Iris pigment epithelial cell (primary cell): ENCODE data around the gene KIR2DL3.

Source experiments
- DNase-seq: peaks from one replicate; pipeline ENCODE4 v3.0.0-alpha.2; 2011; ENCODE audit warnings: low read depth

Gene KIR2DL3

GRCh38 chr19:54792814-54793213, 54.5 kb downstream of the KIR2DL3 start:
- DNase-seq = no peak

- no peak for DNase-seq
Observed at GRCh38 chr19:54795758-54796157, 57.4 kb downstream of the KIR2DL3 start.
